Right ventricle myocardium inferior (tissue), 1 donor: ENCODE data around the gene AREL1. TPM values are rescaled to one million over a fixed set of nuclear protein-coding genes. Genes with fewer than 3 reads are reported as not detected.

Experiments
- ATAC-seq: fragments of 200-7000 bp; cut with Tn5 transposase; one replicate; pipeline ENCODE4 v1.9.1; 2020; ENCODE audit warnings: mild to moderate bottlenecking, moderate library complexity
- DNase-seq: peaks from one replicate; pipeline ENCODE4 v3.0.0; 2021; ENCODE audit errors: missing footprints
- intact Hi-C: fragments of 100-400 bp; cut with DNase I; formaldehyde crosslinking; loops from one replicate; pipeline ENCODE4 v1.11.0; 2022
- total RNA-seq: library from RNA; stranded (reverse); fragmentation: NEBNext Ultra II Directional; extraction: Animal tissue kit (Norgen Biotek cat#: 25700); gene quantifications from one replicate; pipeline ENCODE4 v1.2.1, GENCODE V29; 2021
- donor health status: DM: no; HTN: yes; CAD: no; lungs with severe emphysema.

Gene AREL1
- total RNA-seq, 1 donor from 2014 or later = 22.7 TPM

- intact Hi-C loops = no loop called here
- DNase-seq (no peak), ATAC-seq (no peak)
Observed at GRCh38 chr14:74647061-74647677, 65.7 kb downstream of the AREL1 start.

DNA sequence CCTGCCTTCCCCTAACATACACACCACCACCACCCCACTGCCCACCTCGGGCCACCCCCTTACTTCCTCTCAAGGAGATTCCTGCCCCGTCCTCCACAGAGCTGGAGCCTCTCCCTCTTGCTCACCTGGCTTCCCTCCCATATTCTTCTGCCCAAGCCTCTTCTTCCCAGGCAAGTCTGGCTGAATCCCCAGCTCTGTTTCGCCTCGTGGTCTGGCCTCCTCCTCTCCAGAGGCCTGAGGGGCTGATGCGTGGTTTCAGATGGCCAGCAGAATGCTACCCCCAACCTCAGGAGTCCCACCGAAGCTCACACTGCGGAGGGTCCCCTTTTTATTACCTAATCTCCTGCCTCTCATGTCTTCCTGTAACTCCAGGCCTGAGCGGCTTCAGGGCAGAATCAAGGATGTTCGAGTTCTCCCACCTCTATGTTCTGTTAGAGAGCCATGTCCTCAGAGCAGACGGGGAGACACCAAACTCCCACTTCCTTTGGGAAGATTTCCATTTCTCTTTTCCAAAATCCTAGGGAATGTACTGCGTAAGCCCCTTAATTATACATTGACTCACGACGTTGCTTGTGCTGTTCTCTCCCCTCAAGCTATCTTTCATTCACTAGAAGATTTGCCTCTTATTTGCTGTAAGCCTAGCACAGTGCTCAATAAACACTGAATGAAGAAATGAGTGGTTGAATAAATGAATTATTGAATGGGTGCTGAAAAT, 67.0 kb downstream of the AREL1 start:
- ATAC-seq = no peak
- DNase-seq = no peak
- intact Hi-C loops = no loop called here

- intact Hi-C loops = no loop called here
- ATAC-seq = peak; percentile 57
- DNase-seq = no peak
Observed at GRCh38 chr14:74645244-74645643, 67.6 kb downstream of the AREL1 start.

GRCh38 chr14:74641601-74642391, 71.1 kb downstream of the AREL1 start:
- ATAC-seq (peak; percentile 63), DNase-seq (no peak)
- intact Hi-C loops = no loop called here

GRCh38 chr14:74638966-74639365, 73.9 kb downstream of the AREL1 start:
- ATAC-seq (peak; percentile 74), DNase-seq (no peak)
- intact Hi-C loops = loop anchor here (2.0 kb wide), 1 partner anchor 24 kb away; no protein-coding TSS in a partner anchor

DNA sequence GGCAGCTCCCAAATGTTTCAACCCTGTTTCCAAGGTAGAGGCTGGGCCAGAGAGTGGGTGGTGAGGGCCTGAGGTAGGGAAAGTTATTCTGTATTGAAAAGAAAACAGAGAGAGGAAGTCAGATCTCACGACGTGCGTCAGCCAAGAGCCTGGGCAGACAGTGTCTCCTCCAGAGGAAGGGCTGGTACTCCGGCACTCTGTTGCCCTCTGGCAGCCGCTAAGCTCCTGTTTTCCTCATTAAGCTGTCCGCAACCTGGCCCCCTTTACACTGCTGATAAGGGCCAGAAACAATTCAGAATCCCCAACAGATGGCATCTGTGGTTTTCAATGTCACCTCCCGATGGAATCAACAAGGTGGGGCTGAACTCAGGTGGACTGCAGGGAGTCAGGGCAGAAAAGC, 74.8 kb downstream of the AREL1 start:
- DNase-seq = no peak
- intact Hi-C loops = loop anchor here (2.0 kb wide), 1 partner anchor 25 kb away; no protein-coding TSS in a partner anchor
- no peak for ATAC-seq

- ATAC-seq (no peak), DNase-seq (no peak)
- intact Hi-C loops = no loop called here
Observed at GRCh38 chr14:74637178-74637550, 75.7 kb downstream of the AREL1 start.

GRCh38 chr14:74636424-74637177, 76.3 kb downstream of the AREL1 start:
- no peak for ATAC-seq
- intact Hi-C loops = no loop called here
- DNase-seq = no peak

DNA sequence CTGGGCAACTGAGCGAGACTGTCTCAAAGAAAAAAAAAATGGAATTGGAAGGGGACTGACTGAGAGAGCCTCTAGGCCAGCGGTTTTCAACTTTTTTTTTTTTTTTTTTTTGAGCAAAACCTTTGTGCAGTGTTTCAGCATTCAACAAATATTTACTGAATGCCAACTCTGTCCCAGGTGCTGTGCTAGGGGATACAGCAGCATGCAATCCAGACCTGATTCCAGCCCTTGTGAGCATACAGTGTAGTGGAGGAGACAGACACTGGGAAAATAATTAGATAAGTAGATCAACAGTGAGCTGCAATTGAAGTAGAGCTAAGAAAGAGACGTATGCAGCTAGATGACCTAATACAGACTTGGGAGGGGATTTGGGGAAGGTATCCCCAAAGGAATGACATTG, 77.0 kb downstream of the AREL1 start:
- ATAC-seq (no peak), DNase-seq (no peak)
- intact Hi-C loops = no loop called here

- ATAC-seq = peak; percentile 22
- DNase-seq = no peak
Observed at GRCh38 chr14:74634964-74635363, 77.9 kb downstream of the AREL1 start.

GRCh38 chr14:74634481-74634880, 78.4 kb downstream of the AREL1 start:
- no peak for ATAC-seq
- DNase-seq = no peak
- intact Hi-C loops = no loop called here

More at GRCh38 chr14:74634964-74635363, 77.9 kb downstream of the AREL1 start:
- intact Hi-C loops = no loop called here

DNA sequence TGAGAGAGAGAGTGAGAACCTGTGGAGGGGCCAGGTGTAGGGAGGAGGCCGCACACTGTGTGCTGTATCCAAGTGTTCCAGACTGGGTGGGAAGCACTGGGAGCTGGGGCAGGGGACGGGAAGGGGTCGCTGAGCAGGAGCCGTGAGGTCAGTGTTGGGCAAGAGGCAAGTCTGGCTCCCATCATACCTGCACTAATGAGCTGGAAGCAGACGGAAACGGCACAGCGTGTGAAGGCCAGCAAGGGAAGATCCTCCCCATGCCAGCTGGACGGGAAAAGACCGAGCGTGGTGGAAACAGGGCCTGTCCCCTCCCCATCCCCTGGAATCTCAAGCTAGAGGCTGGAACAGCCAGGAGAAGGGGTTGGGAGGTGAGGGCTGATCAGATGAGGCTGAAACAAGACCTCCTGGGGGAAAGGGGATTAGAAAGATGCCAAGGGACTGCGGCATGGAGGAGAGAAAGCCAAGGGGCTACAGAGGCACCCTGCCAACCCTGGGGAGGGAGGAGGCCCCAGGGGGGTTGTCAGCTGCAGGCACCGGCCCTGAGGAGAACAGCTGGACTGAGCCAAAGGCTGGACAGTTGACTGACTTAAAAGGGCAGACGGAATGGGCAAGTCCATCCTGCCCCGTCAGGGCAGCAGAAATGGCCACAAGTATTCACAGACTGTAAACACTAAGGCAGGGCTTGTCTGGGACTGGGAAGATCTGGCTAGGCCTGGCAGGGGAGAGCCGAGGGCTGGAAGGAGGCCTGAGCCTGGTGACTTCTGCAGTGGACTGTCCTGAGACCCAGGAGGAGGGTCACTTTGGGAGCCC, 81.8 kb downstream of the AREL1 start:
- ATAC-seq (peak; percentile 51), DNase-seq (no peak)
- intact Hi-C loops = no loop called here

DNA sequence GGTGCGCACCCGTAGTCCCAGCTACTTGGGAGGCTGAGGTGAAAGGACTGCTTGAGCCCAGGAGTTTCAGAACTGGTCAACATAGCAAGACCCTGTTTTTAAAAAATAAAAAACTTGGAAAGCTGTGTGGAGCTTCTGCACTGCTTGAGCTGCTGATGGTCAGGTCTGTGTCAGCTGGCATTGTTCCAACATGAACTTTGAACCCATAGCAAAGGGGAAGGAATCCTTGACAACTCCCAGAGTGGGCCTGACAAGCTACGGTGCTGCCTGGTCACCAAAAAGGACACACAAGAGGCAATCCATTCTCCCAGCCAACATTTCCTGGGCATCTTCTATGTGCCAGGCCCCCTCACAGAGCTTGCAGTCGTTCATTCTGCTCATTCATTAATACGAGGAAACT, 84.5 kb downstream of the AREL1 start:
- DNase-seq (no peak), ATAC-seq (no peak)
- intact Hi-C loops = no loop called here

GRCh38 chr14:74627076-74627475, 85.8 kb downstream of the AREL1 start:
- ATAC-seq (no peak), DNase-seq (no peak)
- intact Hi-C loops = no loop called here

- no peak for DNase-seq
- ATAC-seq = no peak
- intact Hi-C loops = no loop called here
Observed at GRCh38 chr14:74622257-74622656, 90.6 kb downstream of the AREL1 start.

GRCh38 chr14:74621556-74621955, 91.3 kb downstream of the AREL1 start:
- DNase-seq = no peak
- intact Hi-C loops = no loop called here
- no peak for ATAC-seq

DNA sequence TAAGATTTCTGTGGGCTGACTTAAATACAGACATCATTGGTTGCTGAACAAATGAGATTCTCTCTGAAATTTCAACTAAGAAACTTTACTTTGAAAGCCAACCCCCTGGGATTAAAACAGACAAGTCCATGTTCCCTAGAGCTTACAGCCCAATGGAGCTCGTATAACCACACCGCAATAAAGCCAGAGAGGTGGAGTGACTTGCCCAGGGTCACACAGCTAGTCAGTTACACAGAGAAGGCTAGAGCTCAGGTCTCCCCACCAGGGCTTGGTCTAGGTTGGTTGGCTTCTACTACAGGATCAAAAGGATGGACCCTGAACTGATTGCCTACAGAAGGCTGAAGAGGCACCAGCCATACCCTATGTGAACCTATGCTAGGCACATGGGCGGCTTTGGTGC, 92.0 kb downstream of the AREL1 start:
- ATAC-seq (no peak), DNase-seq (no peak)
- intact Hi-C loops = no loop called here

- no peak for DNase-seq
- no peak for ATAC-seq
- intact Hi-C loops = no loop called here
Observed at GRCh38 chr14:74620497-74620921, 92.4 kb downstream of the AREL1 start.
